NCI-H345 (cell line): ENCODE results near the gene C6orf136.

Experiments used
- DNase-seq: peaks from one replicate; lab custom pipeline; 2025; lab: John Stamatoyannopoulos, UW

The C6orf136 gene

GRCh38 chr6:30615219-30615957 lies 31.5 kb upstream of the C6orf136 start:
- peak; percentile 48 for DNase-seq

DNA sequence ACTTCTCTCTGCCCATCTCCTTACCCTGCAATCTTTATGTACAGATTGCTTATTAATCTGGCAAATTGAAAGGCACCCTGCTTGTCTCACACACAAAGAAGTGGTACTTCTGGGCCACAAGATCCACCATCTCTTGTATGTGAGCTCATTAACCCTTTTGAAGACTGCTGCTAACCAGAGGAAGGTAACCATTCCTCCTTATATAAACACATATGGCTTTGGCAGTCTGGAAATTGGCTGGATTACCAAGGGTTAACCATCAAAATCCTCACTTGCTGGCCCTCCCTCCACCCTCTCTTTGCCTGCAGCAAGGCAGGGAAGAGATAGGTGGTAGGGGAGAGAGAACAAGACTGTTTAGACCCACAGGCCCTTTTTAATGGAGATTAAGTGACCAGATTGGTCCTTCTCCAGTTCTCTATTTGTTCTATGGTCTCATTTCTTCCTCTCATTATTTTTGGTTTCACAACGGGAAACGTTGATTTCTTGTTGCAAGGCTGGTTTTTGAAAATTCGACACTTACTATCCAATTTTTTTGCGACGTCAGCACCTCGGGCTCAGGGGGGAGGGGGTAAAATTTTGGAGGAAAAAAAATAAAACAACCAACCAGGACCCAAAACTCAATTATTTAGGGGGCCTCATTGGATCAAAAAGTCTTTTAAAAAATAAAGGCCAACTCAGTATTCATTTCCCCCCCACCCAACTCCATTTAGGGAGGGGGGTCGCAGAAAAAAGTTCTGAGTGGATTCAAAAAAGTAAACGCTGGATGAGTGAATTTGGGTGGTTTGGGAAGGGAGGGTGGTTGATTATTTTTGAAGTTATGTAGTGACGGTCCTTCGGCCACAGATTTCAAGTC lies 30.7 kb upstream of the C6orf136 start:
- peak; percentile 46 for DNase-seq

DNA sequence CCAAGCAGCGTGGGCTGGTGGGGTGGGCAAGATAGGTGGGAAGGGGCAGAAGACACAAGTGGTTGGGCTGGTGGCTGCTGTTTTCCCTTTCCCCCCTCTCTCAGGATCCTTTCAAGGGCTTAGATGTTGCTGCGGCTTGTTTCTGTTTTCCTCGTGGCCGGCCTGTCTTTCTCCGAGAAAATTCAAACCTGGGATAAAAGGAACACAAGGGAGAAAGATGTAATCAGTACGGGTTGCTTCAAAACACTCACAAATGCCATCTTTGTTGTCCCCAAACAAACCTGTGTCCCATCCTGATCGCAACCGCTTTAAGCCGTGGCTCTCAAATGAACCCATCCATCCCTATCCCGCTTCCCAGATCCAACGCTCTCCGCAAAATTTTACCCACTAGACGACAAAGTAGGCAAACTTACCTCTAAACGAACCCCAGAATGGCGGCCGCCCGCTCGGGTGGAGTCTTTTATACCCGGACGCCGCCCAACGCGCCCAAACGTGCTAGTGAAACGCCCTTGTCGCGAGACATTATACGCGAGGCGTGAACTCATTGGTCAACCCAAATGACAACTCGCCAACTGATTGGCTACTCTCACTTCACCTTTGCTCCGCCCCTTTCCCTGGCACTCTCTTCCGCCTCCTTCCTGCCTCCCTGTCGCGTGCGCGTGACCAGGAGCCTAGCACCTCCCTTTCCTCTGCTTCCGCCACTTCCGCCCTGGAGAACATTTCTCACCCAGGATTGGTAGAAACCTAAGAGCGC lies 29.9 kb upstream of the C6orf136 start, which contains the start of gene PPP1R10:
TSS of gene PPP1R10 (minus strand) at position 433 of the 754 bp plus-strand sequence. CDS start 7,299 bp downstream, outside the sequence.
- peak; percentile 100 for DNase-seq

DNA sequence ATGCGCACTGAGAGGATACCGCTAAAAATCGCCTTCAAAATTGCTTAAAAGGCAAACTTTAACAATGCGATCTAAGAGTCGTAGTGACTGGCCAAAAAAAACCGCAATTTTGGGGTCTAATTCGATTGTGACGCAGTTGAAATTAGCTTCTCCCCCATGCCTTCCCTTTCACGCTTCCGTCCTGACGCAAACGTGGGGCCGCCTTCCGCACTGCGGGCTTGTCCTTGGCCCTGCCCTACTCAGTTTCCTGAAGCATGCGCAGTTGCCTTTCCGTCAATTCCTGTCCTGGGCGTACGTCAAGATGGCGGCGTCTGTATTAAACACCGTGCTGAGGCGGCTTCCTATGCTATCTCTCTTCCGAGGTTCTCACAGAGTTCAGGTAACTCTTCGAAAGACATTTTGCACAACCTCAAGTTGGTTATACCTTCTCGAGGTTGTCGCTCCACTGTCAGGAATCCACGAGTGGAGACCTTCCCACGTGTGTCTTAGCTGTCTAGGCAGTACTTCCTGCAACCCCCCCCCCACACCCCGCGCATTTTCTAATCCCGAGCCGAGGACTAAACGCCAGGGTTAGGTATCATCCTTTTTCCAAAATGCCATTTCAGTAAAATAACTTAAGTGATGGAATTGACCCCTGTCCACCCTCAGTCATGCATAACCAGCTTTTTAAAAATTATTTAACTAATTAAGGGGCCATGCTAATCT lies 29.2 kb upstream of the C6orf136 start, which contains the start of gene MRPS18B:
TSS of gene MRPS18B (plus strand) at position 276 of the 705 bp plus-strand sequence. CDS start at position 302, 26 bp downstream.
- DNase-seq, result peak; percentile 97

DNA sequence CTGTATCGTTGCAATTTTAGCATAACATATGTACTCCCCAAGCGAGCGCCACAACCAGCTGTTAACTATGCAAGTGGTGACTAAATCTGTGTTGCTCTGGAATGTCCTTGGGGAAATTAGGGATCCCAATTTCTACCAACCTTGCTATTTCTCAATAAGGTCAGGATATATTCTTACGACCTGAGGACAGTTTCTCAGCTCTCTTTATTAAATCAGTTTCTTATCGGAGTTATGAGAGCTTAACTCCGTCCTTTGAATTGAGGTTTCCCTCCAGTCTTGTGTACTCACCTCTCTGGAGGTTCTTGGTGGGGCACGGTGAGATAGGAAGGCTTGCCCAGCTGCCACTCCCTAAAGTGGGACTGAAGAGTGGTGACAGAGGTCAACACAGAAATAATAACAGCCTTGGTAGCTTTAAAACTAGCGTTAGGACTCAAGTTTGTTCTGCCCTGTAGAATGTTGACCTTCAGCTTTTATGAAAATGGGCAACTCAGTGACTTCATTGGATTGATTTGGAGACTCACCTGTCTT lies 28.6 kb upstream of the C6orf136 start:
- DNase-seq, result no peak

DNA sequence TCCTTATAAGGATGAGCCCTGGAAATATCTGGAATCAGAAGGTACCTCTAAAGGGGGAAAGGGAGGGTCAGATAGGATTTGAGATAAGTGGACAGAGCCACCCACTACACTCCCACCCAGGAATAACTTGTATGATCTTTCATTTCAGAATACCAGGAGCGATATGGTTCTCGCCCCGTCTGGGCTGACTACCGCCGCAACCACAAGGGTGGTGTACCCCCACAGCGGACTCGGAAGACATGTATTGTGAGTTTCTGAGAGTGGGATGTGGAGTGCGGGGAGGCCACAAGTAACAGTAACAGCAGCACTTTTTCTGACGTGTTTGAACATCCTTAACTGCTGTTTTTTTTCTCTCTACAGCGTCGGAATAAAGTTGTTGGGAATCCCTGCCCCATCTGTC lies 27.4 kb upstream of the C6orf136 start:
- no peak for DNase-seq

- DNase-seq, result no peak
These were observed 21.4 kb upstream of the C6orf136 start for GRCh38 chr6:30625511-30625910.

DNA sequence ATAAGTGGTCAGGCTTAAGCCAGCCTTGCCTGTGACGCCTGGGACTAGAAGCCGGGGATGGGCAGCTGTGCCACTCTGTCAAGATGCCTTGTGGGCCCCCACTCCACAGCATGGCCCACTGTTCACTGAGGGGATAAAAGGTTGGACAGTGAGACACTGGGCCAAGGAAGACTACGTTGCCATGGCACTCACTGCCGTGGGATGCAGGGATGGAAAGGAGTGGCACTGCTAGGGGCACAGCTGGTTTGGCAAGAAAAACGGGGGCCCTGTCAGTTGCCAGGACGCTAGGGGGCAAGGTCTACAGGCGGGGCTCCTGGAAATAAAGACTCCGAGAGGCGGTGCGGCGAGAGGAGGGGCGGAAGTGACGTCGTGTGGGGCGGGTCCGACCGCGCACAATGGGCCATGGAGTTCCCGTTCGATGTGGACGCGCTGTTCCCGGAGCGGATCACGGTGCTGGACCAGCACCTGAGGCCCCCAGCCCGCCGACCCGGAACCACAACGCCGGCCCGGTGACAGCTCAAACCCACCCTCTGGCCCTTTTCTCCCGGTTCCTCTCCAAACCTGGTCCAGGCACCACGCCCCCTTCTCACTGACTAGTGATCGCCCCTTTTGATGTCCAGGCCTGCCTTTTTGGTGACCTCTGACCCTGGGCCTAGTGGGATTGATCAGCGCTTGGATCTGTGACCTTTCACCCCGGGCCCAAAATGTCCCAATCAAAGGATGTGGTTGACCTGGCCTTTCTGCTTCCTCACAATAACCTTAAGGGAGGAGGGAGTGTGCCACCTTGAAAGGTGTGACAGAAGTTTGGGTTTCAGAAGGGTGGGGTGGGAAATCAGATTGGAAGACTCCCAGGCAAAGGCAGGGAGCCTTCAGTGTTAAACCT lies 20.2 kb upstream of the C6orf136 start, which contains the start of gene ATAT1:
TSS of gene ATAT1 (plus strand) at position 391 of the 883 bp plus-strand sequence.
- DNase-seq, result peak; percentile 86

GRCh38 chr6:30635834-30636233 lies 11.1 kb upstream of the C6orf136 start:
- no peak for DNase-seq

DNA sequence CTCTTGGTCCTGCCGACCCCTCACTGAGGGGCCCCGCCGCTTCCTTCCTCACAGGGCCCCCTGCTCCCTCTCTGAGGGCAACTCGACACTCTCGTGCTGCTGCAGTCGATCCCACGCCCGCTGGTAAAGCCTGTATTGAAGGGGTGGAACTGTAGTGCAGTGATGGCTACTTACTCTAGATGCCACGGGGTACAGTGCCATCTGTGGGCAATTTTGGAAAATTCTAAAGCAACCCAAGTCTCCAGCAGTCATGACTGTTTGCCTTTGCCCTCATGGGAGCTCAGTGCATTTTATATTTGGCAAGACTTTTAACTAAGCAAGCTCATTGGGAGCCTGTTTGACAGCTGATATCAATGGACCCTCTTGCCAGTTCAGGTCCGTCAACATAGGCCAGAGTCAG lies 6.5 kb upstream of the C6orf136 start:
- DNase-seq, result no peak

DNA sequence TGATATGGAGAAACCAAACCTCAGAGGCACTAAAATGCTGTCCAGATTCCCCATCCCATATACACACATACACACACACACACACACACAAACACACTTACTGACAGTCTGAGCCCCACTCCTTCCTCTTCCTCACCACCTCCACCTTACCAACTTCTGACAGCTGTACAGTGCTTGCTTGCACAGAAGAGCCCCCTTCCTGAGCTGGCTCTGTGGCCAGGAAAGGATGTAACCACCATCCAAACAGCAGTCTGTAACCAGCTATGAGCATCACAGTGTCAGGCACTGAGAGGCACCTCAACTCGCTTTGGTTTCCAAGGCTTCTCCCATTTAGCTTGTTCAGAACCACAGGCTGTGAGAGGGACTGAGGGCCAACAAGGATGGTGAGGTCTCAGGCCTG lies 5.9 kb upstream of the C6orf136 start:
- DNase-seq, result no peak

GRCh38 chr6:30643656-30644055 lies 3.3 kb upstream of the C6orf136 start:
- no peak for DNase-seq

GRCh38 chr6:30644769-30645168 lies 2.2 kb upstream of the C6orf136 start:
- no peak for DNase-seq

- DNase-seq, result no peak
These were observed 944 bp upstream of the C6orf136 start for GRCh38 chr6:30645989-30646388.

DNA sequence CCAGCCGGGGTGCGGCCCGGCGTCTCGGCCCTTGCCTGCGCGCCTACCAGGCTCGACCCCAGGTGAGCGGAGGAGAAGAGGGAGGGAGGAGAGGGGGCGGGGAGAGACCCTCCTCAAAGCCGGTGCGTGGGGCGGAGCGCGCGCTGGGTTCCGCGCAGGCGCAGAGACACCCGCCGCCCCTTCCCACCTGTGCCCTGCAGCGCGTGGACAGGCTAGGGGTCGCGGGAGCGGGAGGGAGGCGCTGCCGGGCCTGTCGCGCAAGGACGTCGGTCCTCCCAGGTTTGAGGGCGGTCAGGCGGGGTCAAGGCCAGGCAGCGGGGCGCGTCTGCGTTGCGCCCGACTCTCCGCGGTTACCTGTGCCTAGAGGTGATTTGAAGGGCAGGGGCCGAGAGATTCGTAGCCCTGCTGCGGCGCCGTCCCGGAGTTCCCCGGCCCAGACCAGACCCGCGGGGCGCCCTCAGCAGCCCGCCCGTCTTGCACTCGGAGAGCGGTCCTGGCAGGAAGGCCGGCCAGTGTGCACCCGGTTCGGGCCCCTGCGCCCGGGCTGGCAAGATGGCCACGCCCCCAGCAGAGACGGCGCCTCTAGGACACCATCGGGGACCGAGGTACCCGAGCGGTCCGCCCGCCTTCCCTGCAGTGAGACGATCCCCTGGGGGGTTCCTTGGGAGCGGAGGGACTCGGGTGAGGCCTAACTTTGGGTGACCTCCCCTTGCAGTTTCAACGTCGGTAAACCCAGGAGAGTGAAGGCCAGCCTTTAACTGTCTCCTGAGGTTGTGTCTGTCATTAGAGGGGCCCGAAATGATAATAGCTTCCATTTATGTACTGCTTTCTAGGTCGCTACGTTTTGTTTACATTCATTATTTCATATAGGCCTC lies 546 bp downstream of the C6orf136 start:
- peak; percentile 91 for DNase-seq

DNA sequence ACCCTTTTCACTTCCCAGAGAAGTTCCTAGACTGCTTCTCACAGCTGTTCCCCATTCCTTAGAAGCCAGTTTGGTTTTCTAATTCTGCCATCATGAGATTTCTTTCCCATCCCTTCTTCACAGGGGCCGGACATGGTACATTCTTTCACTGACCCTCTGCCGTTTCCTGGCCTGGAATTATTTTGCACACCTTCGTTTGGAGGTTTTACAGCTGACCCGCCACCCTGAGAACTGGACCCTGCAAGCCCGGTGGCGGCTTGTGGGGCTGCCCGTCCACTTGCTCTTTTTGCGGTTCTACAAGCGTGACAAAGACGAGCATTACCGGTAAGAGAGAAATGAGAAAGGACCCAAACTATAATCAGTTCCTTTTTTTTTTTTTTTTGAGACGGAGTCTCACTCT lies 4.2 kb downstream of the C6orf136 start:
- no peak for DNase-seq

- no peak for DNase-seq
These were observed 8.1 kb downstream of the C6orf136 start for GRCh38 chr6:30654798-30655742.

DNA sequence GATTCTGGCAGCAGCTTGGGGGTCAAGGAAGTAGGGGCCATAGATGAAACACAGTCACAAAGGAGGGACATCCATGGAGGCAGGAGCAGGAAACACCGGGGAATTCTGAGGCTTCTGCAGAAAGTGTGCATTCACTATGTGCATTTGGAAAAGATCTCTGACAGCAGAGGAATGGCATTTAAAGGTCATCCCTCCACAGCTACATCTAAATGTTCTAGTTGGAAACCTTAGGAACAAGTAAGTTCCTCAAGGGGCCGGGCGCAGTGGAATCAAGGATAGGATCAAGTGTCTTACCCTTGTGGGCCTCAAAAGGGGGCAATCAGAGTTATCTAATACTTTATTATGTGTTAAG lies 8.8 kb downstream of the C6orf136 start:
- DNase-seq, result no peak
